ENCODE results near the gene GLRX3.
"Not testable (repeated sequence)": the region's sequence is repeated elsewhere in the genome, so short reads cannot be mapped to it uniquely, and the experiment has no call there.

The GLRX3 gene

DNA sequence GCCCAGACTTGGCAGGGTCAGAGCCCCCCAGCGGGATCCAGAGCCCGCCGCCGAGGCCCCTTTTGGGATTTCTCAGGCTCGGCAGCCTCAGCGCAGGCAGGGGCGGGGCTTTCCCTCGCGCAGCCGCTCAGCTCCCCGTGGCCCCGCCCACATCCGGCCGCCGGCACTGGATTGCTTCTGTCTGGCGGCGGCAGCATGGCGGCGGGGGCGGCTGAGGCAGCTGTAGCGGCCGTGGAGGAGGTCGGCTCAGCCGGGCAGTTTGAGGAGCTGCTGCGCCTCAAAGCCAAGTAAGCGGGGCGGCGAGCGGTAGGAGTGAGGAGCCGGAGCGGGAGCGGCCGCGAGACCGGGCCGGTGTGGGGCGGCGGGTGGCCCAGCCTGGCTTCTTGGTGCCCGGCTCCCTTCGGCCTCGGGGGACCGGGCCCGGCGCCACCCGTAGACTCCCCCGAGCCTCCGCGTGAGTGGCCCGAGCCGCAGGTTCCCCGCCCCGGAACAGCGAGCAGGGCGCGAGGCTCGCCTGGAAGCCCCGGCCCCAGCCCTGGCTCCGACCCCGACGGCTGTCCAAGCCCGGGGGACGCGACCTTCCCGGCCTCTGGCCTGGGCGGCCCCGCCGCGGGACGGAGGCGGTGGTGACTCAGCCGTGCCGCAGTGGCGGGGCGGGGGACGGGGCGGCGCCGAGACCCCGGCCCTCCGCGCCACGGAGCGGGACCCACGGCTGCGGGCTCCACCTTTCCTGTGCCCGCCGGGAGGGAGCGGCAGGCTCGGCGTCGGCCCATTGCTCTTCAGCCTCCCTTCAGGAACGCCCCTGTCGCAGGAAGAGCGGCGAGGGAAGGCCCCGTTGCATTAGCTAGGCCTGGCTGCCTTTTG lies at the start of gene GLRX3:
GLRX3 (plus strand) TSS at position 166 of the 864 bp plus-strand sequence; CDS start at position 196, 30 bp downstream.
- peak; percentile 49 for DNase-seq (ENCODE audit: low read depth)

DNA sequence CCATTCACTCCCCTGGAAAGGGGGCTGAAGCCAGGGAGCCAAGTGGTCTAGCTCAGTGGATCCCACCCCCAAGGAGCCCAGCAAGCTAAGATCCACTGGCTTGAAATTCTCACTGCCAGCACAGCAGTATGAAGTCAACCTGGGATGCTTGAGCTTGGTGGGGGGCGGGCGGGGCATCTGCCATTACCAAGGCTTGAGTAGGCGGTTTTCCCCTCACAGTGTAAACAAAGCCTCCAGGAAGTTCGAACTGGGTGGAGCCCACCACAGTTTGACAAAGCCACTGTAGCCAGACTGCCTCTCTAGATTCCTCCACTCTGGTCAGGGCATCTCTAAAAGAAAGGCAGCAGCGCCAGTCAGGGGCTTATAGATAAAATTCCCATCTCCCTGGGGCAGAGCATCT lies 45.6 kb upstream of the GLRX3 start:
- DNase-seq (ENCODE audit: low read depth): not testable (repeated sequence)

DNA sequence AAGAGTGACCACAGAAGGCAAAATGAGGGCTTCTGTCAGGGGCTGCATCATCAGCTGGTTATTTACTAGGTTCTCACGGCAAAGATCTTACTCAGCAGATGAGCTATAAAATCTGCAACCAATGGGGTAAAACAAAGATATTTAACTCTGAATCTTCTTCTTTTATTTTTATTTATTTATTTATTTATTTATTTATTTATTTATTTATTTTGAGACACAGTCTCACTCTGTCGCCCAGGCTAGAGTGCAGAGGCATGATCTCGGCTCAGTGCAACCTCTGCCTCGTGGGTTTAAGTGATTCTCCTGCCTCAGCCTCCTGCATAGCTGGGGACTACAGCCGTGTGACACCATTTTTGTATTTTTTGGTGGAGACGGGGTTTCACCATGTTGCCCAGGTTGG lies 36.8 kb upstream of the GLRX3 start:
- DNase-seq (ENCODE audit: low read depth): no peak

DNA sequence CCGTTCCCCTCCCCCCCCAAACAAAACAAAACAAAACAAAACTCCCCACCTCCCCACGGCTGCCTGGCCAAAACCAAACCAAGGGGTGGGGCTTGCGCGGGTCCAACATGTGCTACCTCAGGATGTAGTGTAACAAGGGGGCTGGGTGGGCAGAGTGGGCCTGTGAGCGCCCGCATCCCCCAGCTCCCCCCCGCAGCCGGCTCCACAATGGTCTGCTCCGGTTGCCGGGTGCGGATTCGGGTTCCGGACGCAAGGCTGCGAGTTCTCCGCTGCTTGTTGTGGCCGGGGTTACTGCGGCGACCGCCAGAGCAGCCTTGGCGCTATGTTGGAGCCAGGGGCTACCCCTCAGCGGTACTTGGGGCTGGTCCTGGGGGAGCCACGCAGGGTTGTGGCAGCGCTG lies 30.5 kb upstream of the GLRX3 start:
- no peak for DNase-seq (ENCODE audit: low read depth)

DNA sequence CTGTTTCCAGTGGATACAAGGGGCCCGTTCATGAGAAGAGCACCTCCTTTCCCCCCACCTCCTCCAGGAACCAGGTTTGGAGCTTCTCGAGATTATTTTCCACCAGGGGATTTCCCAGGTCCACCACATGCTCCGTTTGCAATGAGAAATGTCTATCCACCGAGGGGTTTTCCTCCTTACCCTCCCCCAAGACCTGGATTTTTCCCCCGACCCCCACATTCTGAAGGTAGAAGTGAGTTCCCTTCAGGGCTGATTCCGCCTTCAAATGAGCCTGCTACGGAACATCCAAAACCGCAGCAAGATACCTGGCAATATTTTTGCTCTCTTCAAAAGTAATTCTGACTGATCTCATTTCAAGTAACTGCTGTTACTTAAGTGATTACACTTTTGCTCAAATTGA lies 28.0 kb upstream of the GLRX3 start:
- DNase-seq (ENCODE audit: low read depth): not testable (repeated sequence)

DNA sequence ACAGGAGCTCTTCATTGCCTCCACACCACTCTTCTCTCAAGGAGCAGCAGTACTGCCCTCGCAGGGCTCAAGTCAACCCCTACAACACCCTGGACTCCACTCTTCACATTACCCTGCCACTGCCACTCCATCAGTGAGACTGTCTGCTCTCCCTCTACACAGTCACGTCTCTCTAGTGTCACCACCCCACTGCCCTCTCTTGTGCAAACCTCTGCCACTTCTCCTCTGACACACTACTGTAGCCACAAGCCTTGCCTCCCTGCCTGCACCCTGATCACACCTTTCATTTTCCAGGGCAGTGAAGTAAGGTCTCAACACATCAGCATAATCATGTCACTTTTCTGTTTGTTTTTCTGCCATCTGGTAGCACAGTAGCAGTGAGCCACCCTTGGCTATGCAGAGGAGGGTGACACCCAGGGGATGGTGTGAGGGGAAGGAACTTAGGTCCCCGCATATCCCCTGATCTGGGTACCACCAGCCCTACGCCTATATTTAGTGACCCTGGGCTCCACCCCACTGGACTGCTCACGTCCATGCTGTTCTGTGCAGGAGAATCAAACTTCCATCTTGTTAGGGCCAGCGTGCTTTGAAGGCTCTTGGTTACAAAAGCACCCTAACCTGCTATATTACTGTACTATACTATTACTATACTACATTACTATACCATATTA lies 27.1 kb upstream of the GLRX3 start:
- no peak for DNase-seq (ENCODE audit: low read depth)

DNA sequence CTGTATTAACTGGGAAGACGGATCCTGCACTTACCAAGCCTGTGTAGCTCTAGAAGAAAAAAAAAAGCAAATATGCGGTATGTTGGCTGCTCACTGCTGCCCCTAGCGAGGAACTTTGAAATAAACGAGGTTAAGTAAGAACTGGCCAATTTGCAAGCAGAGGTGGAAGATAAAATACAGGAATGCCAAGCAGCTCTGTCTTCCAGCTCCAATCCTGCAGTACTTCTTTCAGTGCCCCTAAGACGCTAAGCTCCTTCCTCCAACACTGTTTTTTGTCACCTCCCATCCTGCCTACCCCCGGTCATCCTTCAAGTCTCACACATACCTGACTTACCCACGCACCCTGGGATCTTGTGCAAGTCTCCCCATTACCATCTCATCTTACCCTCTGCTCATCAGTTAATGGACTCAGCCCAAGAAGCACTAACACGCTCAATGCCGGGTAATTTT lies 26.4 kb upstream of the GLRX3 start:
- no peak for DNase-seq (ENCODE audit: low read depth)

DNA sequence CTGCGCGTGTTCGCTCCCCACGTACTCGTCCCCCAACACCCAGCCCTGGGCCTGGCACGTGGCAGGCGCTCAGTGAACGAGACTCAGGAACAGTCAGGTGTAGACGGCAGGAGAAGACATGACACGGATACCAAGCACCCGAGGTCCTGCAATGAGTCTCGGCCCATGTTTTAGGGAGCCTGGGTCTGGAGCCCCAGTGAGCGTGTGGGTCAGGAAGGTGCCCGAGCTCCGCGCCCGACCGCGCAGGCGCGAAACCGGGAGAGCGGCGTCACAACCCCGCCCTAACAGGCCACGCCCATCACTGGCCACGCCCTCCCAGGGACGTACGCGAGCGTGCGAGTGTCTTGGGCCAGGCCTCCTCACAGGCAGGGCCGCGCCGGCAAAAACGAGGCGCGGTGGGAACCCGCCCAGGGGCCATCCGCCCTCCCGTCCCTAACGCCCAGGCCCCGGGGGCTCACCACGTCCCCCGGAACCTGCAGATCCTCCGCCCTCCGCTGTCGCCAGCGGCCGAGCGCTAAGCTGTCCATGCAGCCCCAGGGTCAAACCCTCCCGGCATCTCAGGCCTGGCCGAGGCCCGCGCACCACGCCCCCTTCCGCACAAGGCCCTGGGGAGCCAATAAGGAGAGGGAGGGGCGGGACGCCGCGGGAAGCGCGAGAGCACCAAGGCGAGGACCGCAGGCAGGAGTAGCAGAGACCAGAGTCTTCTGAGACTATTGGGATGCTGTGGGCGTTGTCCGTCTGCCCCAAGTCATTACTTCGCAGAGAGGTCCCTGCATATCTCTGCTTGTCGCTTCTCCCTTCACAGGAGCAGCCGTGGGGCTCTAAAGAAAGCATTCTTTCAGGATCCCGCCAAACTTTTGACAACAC lies 25.7 kb upstream of the GLRX3 start, which contains the start of gene C10orf143:
C10orf143 (minus strand) TSS at position 585 of the 867 bp plus-strand sequence; CDS start at position 527, 58 bp downstream.
- peak; percentile 82 for DNase-seq (ENCODE audit: low read depth)

DNA sequence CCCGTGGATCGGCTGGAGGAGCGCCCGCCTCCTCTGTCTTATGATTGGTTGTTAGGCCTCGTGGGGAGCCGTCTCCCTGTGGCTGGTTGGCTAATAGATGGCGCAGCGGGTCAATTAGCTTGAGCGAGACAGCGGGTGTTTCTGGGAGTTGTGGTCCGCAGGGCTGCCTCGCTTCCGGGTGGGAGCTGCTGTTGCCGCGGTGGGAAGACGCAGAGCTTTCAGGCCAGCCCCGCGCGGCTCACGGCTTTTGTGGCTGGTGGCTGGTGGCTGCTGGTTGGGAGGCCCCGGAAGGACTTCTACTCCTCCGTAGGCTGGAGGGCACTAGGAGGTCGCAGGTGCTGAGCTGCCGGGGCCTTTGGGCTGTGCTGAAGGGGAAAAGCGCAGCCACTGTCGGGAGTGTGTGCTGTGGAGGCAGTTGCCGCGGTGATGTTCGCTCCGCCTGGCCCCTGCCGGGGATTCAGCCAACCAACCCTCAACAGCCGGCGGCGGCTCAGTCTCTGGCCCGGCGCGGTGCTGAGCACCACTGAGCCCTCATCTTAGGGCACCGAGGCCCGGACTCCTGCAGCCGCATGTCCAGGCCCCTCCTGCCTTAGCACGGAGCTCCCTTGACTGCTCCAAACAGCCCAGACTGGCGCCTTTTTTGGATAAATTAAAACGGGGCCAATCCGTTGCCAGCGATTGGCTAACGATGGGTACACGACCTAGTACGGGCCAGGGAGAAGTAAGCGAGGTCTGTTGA lies 24.9 kb upstream of the GLRX3 start:
- peak; percentile 85 for DNase-seq (ENCODE audit: low read depth)

DNA sequence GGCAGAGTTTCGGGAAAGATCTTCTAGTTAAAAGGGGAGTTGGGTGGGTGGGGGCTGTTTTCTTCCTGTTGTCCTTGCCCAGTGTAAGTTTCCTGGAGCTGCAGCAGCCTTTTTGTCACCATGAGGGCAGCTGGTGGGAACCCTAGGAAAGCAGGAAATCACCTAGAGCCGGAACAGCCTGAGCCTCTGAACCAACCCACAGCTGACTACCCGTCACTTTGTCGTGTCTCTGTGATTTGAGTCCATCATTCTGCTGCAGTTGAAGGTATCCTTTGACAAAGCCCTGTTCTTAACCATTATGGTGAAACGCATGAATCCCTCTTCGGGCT lies 24.4 kb upstream of the GLRX3 start:
- DNase-seq (ENCODE audit: low read depth): no peak

DNA sequence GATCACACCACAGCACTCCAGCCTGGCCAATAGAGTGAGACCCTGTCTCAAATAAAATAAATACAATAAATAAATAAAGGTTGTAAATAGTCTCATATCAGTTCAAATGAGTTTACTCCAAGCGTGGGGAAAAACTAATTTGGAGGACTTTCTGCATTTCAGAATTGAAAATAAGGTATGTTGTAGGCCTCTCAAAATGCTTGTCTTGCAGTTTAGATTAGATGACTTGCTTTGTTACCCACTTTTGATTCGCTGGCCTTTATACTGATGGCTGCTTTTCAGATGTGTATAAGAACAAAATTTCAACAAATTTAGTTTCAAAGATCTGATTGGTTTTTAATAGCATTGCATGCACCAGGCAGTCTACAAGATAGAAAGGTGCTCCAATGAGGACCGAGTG lies 23.4 kb upstream of the GLRX3 start:
- DNase-seq (ENCODE audit: low read depth): no peak

DNA sequence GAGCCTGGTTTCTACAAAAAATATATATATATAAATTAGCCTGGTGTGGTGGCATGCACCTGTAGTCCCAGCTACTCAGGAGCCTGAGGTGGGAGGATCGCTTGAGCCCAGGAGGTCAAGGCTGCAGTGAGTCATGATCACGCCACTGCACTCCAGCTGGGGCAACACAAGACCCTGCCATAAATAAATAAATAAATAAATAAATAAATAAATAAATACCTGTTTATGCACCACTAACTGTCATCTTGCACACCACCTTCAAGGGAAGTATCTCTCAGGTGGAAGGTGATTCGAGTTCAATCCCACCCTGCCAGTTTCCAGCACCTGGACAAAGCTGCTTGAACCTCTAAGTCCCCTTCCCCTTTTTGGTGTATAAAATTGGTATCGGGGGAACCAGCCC lies 19.2 kb upstream of the GLRX3 start:
- DNase-seq (ENCODE audit: low read depth): not testable (repeated sequence)

DNA sequence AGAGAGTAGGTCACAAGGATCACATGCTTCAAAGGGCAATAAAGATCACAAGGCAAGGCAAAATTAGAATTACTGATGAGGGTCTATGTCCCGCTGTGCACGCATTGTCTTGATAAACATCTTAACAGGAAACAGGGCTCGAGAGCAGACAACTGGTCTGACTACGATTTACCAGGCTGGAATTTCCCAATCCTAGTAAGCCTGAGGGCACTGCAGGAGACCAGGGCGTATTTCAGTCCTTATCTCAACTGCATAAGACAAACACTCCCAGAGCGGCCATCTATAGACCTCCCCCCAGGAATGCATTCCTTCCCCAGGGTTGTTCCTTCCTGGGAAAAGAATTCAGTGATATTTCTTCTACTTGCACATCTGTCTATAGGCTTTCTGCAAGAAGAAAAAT lies 18.7 kb upstream of the GLRX3 start:
- not testable (repeated sequence) for DNase-seq (ENCODE audit: low read depth)

DNA sequence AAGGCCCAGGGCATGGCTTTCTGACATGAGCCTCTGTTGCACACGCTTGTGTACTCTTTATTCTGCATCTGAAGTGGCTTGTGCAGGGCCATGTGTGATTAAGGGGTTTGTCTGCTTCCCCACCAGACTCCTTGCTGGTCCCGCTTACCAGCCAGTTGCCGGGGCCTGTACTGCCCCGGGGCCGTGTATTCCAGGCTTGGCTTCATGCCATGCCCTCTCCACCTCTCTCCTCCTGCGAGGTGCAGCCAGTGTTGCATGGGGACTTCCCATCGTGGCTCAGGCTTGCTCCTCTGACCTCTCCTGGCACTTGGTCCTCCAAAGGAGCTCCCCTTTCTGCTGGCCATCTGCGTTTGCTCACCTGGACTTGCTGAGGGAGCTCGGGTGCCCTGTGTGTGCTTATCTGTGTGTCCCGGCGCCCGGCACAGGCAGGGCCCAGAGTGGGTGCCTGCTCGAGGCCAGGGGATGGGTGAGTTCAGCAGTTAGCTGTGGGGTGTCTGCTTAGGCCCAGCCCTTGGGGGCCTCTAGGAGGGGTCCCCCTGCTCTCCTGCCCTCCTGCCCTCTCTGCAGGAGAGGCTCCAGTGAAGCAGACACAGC lies 14.6 kb upstream of the GLRX3 start:
- DNase-seq (ENCODE audit: low read depth): no peak

DNA sequence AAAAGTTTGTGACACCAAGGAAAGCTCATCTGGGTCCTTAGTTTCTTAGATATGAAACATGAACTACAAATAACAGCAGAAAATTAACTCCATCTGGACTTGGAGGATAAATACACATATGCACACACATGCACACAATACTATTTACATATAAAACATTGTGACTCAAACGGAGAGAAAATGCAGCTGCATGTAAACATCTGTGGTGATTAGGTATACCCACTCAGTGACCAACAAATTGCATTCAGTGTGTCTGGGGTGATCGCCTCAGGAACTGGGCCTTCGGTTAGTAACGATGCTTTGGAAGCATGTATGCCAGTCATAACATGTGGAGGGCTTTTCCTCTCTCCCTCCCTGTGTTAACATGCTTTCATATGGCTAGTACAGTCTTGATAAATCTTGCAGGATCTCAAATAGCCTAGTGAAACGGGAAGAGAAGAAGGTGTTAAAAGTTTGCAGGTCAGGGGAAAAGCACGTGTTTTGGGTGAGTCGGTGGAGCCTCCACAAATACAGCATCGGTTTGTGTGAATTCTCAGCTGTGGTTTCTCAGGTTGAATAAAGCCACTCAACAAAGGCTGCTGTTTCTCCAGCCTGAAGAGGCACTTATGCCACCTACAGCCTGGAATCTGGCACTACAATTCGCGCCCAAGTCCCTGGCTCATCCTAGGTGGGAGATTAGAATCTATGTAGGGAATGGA lies 8.7 kb upstream of the GLRX3 start:
- no peak for DNase-seq (ENCODE audit: low read depth)

DNA sequence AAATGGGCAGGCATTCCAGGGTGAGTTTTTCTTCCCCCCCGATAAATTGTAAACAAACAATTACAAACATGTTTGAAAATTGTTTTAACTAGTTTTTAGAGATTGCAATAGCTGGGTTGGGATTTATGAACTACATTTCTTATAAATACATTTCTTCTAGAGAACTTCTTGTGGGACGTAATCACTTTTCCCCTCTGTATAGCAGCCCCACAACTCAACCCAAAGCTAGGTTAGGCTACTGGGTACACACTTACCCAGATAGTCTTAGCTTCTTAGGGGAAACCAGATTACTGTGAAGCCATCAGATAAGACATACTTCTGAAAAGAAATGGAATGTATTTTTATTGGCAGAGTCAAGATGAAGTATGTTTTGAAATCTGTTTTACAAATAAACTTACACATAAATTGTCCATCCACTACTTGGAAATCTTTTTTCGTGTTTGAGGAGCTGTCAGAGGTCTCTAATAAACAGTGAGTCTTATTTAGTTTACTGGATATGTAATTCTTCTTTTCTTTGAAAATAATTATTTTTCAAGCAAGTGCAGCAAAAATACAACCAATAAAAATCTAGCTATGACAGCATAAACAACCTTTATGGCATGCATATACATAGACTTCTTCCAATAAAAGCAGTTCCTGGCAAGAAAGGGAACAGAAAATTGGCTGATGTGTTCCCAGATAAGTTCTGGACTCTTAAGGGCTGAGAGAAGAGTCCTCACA lies 8.0 kb upstream of the GLRX3 start:
- no peak for DNase-seq (ENCODE audit: low read depth)

DNA sequence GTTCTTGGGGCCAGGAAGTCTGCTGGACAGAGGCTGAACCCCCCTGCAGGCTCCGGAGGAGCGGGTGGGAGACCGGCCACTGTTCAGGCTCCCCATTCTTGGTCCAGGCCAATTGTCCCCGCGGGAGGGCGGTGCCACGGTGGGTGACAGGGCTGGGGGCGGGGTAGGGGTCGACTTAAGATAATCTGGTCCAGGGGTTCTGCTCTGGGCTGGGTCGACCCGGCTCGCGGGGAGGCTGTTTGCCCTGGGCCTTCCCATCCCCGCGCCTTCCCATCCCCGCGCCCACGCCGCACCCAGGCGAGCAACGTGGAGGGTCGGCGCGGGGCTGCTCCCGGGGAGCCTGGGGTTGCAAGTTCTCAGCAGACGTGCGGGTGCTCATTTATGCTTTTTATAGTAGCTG lies 7.3 kb upstream of the GLRX3 start:
- no peak for DNase-seq (ENCODE audit: low read depth)

DNA sequence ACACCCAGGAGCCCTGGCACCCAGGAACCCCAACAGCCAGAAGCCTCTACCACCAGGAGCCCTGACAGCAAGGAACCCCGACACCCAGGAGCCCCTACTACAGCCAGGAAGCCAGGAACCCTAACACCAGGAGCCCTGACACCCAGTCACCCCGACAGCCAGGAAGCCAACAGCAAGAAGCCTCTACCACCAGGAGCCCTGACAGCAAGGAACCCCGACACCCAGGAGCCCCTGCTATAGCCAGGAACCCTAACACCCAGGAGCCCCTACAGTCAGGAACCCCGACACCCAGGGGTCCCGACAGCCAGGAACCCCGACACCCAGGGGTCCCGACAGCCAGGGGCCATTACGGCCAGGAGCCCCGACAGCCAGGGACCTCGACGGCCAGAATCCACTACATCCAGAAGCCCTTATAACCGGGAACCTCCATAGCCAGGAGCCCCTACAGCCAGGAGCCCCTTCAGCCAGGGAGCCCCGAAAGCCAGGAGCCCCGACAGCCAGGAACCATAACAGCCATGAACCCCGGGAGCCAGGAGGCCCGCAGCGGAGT lies 440 bp upstream of the GLRX3 start:
- DNase-seq (ENCODE audit: low read depth): no peak

DNA sequence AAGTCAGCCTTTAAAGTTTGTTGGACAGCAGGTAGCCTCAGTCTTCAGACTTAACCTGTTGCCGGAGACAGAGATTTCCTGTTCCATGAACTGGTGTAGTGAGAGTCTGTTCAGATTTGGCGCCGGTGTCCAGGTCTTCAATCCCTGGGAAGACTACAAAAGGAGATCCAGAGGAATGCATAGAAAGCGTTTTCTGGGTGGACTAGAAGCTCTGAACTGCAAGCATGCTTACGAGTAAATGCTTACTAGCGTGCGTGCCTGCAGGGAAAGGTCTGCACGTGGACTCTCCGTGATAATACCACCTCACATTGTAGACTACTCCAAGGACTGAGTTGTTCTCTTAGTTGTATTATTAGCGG lies 878 bp downstream of the GLRX3 start:
- no peak for DNase-seq (ENCODE audit: low read depth)

All from CMK (cell line).